ENCODE results near the gene OR2C3.

The OR2C3 gene

DNA sequence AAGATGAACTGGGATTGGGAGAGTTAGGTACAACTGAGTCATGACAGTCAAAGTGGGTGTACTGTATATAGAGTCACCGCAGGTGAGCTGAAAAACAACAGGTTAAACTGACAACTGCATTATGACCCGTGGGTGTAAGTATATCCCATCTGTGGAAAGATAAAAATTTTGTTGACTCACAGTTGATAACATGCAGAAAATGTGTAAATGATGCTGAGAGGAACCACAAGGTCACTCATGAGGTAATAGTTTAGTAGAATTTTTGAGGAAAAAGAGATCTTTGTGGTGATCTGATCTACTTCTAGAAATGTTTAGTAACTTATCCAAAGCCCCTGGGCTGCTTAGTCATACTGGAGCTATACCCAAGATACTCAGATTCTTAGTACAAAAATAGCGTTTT lies 838 bp downstream of the OR2C3 start:
- H2AFZ ChIP-seq (ENCODE audit: insufficient read depth, low read length, poor library complexity), result no peak overlapping the region
- DNase-seq, result peak; percentile 71 to 91
- WGBS (ENCODE audit: extremely low coverage, insufficient coverage, insufficient read length), result no CpG with 5 or more reads among the region's 3 CpGs
- no peak overlapping the region for H4K8ac ChIP-seq (ENCODE audit: low read depth, low read length)
- no peak overlapping the region for H2BK12ac ChIP-seq (ENCODE audit: low read length)
- no peaks in the 10 kb centered on the region for H3K79me2 ChIP-seq (ENCODE audit: control insufficient read depth, insufficient read depth, low read length, poor library complexity)
- H3K4me2 ChIP-seq (ENCODE audit: low read length), result no peak overlapping the region
- no peak overlapping the region for H4K12ac ChIP-seq (ENCODE audit: low read depth, low read length)
- H2BK120ac ChIP-seq (ENCODE audit: insufficient read depth, low read length, poor library complexity), result no peak overlapping the region
- no peak overlapping the region for H3K4me3 ChIP-seq (ENCODE audit: low read depth, low read length)
- H3K14ac ChIP-seq (ENCODE audit: low read length), result no peak overlapping the region
- peaks cover 0 to 2% of the 10 kb centered on the region in 2 experiments for H3K4me1 ChIP-seq (ENCODE audit: control insufficient read depth in 1 of 2, insufficient read depth in 2 of 2, low read length in 2 of 2)
- no peak overlapping the region for H3K18ac ChIP-seq (ENCODE audit: low read length)
- H3K79me1 ChIP-seq (ENCODE audit: low read length), result peaks cover 3% of the 10 kb centered on the region
- H3K36me3 ChIP-seq (ENCODE audit: control insufficient read depth in 1 of 2, insufficient read depth in 2 of 2, low read length in 2 of 2), result no peaks in the 10 kb centered on the region
- H2BK5ac ChIP-seq (ENCODE audit: low read depth, low read length, poor library complexity), result no peak overlapping the region
- H2AK5ac ChIP-seq (ENCODE audit: low read length), result no peak overlapping the region
- no peak overlapping the region for H3K27ac ChIP-seq (ENCODE audit: low read depth, low read length)
- H3K4ac ChIP-seq (ENCODE audit: low read depth, low read length), result no peak overlapping the region
- H3K9ac ChIP-seq (ENCODE audit: low read length), result no peak overlapping the region
- H3K27me3 ChIP-seq (ENCODE audit: insufficient read depth, low read length), result no peaks in the 10 kb centered on the region
- peaks cover 4% of the 10 kb centered on the region for H3K9me3 ChIP-seq (ENCODE audit: insufficient read depth, low read depth, low read length)
- H4K91ac ChIP-seq (ENCODE audit: low read depth, low read length), result no peak overlapping the region
- H3K23ac ChIP-seq (ENCODE audit: low read length), result no peak overlapping the region

DNA sequence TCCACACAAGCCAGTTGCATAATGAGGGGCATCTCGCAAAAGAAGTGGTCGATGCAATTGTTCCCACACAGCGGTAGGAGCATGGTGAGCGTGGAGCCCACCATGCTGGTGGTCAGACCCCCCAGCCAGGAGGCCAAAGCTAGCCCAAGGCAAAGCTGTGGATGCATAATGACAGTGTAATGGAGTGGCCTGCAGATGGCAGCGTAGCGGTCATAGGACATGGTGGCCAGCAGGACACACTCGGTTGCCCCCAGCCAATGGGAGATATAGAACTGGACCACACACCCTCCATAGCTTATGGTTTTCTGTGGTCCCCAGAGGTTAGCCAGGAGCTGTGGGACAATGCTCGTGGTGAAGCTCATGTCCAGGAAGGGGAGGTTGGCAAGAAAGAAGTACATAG lies 4.3 kb downstream of the OR2C3 start:
- Histone ChIP-seq H2BK12ac (ENCODE audit: low read length) (no peak overlapping the region), H2AK5ac (ENCODE audit: low read length) (no peak overlapping the region), H3K79me1 (ENCODE audit: low read length) (peaks cover 3% of the 10 kb centered on the region), H3K9ac (ENCODE audit: low read length) (peak overlapping the region; percentile 18), H3K27ac (ENCODE audit: low read depth, low read length) (no peak overlapping the region), H3K18ac (ENCODE audit: low read length) (no peak overlapping the region), H3K27me3 (ENCODE audit: insufficient read depth, low read length) (no peaks in the 10 kb centered on the region), H4K12ac (ENCODE audit: low read depth, low read length) (no peak overlapping the region), H3K79me2 (ENCODE audit: control insufficient read depth, insufficient read depth, low read length, poor library complexity) (no peaks in the 10 kb centered on the region), H3K9me3 (ENCODE audit: insufficient read depth, low read depth, low read length) (peaks cover 4% of the 10 kb centered on the region), H2AFZ (ENCODE audit: insufficient read depth, low read length, poor library complexity) (no peak overlapping the region), H3K14ac (ENCODE audit: low read length) (no peak overlapping the region), H2BK5ac (ENCODE audit: low read depth, low read length, poor library complexity) (no peak overlapping the region), H3K4me2 (ENCODE audit: low read length) (no peak overlapping the region), H3K4me1 (ENCODE audit: control insufficient read depth in 1 of 2, insufficient read depth in 2 of 2, low read length in 2 of 2) (peaks cover 0 to 2% of the 10 kb centered on the region in 2 experiments), H4K8ac (ENCODE audit: low read depth, low read length) (no peak overlapping the region), H3K23ac (ENCODE audit: low read length) (no peak overlapping the region), H2BK120ac (ENCODE audit: insufficient read depth, low read length, poor library complexity) (no peak overlapping the region), H4K91ac (ENCODE audit: low read depth, low read length) (no peak overlapping the region), H3K4me3 (ENCODE audit: low read depth, low read length) (no peak overlapping the region), H3K4ac (ENCODE audit: low read depth, low read length) (no peak overlapping the region), H3K36me3 (ENCODE audit: control insufficient read depth in 1 of 2, insufficient read depth in 2 of 2, low read length in 2 of 2) (no peaks in the 10 kb centered on the region)
- DNase-seq, result peak in 1 of 2 donors; percentile 30
- no CpG with 5 or more reads among the region's 8 CpGs for WGBS (ENCODE audit: extremely low coverage, insufficient coverage, insufficient read length)

DNA sequence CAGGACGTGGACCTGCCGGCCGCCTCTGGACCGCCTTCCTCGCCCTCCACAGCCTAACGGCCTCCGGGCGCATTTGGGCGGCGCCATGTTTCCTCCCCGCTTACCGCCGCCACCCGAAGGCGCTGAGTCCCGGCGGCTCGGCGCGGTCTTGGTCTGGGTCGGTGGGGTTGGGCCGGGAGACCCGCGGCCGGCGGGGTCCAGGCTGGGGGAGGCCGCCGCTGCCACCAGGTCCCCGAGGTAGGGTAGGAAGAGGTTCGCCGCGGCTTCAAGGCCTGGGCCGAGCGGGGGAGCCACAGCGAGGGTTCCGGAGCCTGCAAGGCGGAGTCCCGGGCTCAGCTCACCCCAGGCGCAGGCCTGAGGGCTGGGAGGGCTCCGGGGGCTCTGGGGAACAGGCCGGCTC lies 5.5 kb downstream of the OR2C3 start:
- no peak overlapping the region for H2AFZ ChIP-seq (ENCODE audit: insufficient read depth, low read length, poor library complexity)
- H3K23ac ChIP-seq (ENCODE audit: low read length), result no peak overlapping the region
- no peak overlapping the region for H3K9ac ChIP-seq (ENCODE audit: low read length)
- WGBS (ENCODE audit: extremely low coverage, insufficient coverage, insufficient read length), result no CpG with 5 or more reads among the region's 41 CpGs
- H3K4ac ChIP-seq (ENCODE audit: low read depth, low read length), result no peak overlapping the region
- H3K79me2 ChIP-seq (ENCODE audit: control insufficient read depth, insufficient read depth, low read length, poor library complexity), result no peaks in the 10 kb centered on the region
- no peaks in the 10 kb centered on the region for H3K36me3 ChIP-seq (ENCODE audit: control insufficient read depth in 1 of 2, insufficient read depth in 2 of 2, low read length in 2 of 2)
- H3K79me1 ChIP-seq (ENCODE audit: low read length), result peaks cover 3% of the 10 kb centered on the region
- no peak overlapping the region for H2BK120ac ChIP-seq (ENCODE audit: insufficient read depth, low read length, poor library complexity)
- H2AK5ac ChIP-seq (ENCODE audit: low read length), result no peak overlapping the region
- peaks cover 0 to 2% of the 10 kb centered on the region in 2 experiments for H3K4me1 ChIP-seq (ENCODE audit: control insufficient read depth in 1 of 2, insufficient read depth in 2 of 2, low read length in 2 of 2)
- no peak overlapping the region for H3K4me2 ChIP-seq (ENCODE audit: low read length)
- no peak overlapping the region for H2BK5ac ChIP-seq (ENCODE audit: low read depth, low read length, poor library complexity)
- DNase-seq, result peak in 1 of 2 donors; percentile 45
- no peak overlapping the region for H3K14ac ChIP-seq (ENCODE audit: low read length)
- no peak overlapping the region for H3K4me3 ChIP-seq (ENCODE audit: low read depth, low read length)
- no peak overlapping the region for H4K8ac ChIP-seq (ENCODE audit: low read depth, low read length)
- no peak overlapping the region for H3K18ac ChIP-seq (ENCODE audit: low read length)
- H4K91ac ChIP-seq (ENCODE audit: low read depth, low read length), result peak overlapping the region; percentile 44
- H3K27me3 ChIP-seq (ENCODE audit: insufficient read depth, low read length), result no peaks in the 10 kb centered on the region
- H2BK12ac ChIP-seq (ENCODE audit: low read length), result peak overlapping the region; percentile 60
- H4K12ac ChIP-seq (ENCODE audit: low read depth, low read length), result no peak overlapping the region
- H3K27ac ChIP-seq (ENCODE audit: low read depth, low read length), result no peak overlapping the region
- peaks cover 4% of the 10 kb centered on the region for H3K9me3 ChIP-seq (ENCODE audit: insufficient read depth, low read depth, low read length)

DNA sequence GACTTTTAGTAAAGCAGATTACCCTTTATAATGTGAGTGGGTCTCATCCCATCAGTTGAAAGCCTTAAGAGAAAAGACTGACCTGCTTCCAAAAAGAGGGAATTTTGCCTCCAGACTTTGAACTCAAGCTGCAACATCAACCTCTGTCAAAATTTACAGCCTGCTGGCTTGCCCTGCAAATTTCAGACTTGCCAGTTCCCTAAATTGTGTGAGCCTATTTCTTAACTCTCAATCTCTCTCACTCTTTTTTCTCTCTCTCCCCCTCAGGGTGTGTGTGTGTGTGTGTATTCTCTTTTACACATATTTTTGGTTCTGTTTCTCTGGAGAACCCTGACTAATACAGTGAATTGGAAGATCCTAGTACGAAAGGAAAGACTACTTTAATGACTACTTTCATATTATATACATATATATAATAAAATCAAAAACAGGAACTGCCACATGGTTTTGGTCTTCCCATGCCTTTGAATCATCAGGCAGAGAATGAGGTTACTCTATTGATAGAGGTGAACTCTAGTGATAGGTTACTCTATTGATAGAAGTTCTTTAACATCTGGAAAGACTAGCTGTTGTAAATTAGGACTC lies 6.4 kb downstream of the OR2C3 start:
- Histone ChIP-seq H3K18ac (ENCODE audit: low read length) (no peak overlapping the region), H3K14ac (ENCODE audit: low read length) (no peak overlapping the region), H3K27me3 (ENCODE audit: insufficient read depth, low read length) (no peaks in the 10 kb centered on the region), H4K91ac (ENCODE audit: low read depth, low read length) (no peak overlapping the region), H3K4me2 (ENCODE audit: low read length) (no peak overlapping the region), H2AFZ (ENCODE audit: insufficient read depth, low read length, poor library complexity) (no peak overlapping the region), H3K79me1 (ENCODE audit: low read length) (peaks cover under 1% of the 10 kb centered on the region), H3K9ac (ENCODE audit: low read length) (no peak overlapping the region), H3K4me3 (ENCODE audit: low read depth, low read length) (no peak overlapping the region), H4K8ac (ENCODE audit: low read depth, low read length) (no peak overlapping the region), H3K4ac (ENCODE audit: low read depth, low read length) (no peak overlapping the region), H3K36me3 (ENCODE audit: control insufficient read depth in 1 of 2, insufficient read depth in 2 of 2, low read length in 2 of 2) (no peaks in the 10 kb centered on the region), H3K27ac (ENCODE audit: low read depth, low read length) (no peak overlapping the region), H3K4me1 (ENCODE audit: control insufficient read depth in 1 of 2, insufficient read depth in 2 of 2, low read length in 2 of 2) (no peaks in the 10 kb centered on the region), H2BK5ac (ENCODE audit: low read depth, low read length, poor library complexity) (no peak overlapping the region), H3K23ac (ENCODE audit: low read length) (no peak overlapping the region), H3K79me2 (ENCODE audit: control insufficient read depth, insufficient read depth, low read length, poor library complexity) (no peaks in the 10 kb centered on the region), H2BK12ac (ENCODE audit: low read length) (no peak overlapping the region), H3K9me3 (ENCODE audit: insufficient read depth, low read depth, low read length) (peaks cover 4% of the 10 kb centered on the region), H4K12ac (ENCODE audit: low read depth, low read length) (no peak overlapping the region), H2AK5ac (ENCODE audit: low read length) (no peak overlapping the region), H2BK120ac (ENCODE audit: insufficient read depth, low read length, poor library complexity) (no peak overlapping the region)
- no CpG with 5 or more reads among the region's 1 CpG for WGBS (ENCODE audit: extremely low coverage, insufficient coverage, insufficient read length)
- peak in 1 of 2 donors; percentile 21 for DNase-seq
